Osteoblast (primary cell): ENCODE results near the gene PODXL2. TPM values are rescaled to one million over a fixed set of nuclear protein-coding genes. Genes with fewer than 3 reads are reported as not detected.

Source experiments
- DNase-seq: peaks from one replicate; pipeline ENCODE4 v3.0.0; 2011; ENCODE audit warnings: low spot score, mixed read lengths; ENCODE audit not compliant: insufficient read length; ENCODE audit errors: missing footprints
- H2AFZ ChIP-seq: 2 replicates; pipeline ENCODE4 v1.6.0; 2011; ENCODE audit warnings: mild to moderate bottlenecking, low read length
- H3K27ac ChIP-seq: 2 replicates; pipeline ENCODE4 v1.5.1; 2011; ENCODE audit warnings: mild to moderate bottlenecking, low read depth, low read length, moderate library complexity
- H3K27me3 ChIP-seq: 2 replicates; pipeline ENCODE4 v1.6.0; 2012; ENCODE audit warnings: mild to moderate bottlenecking, control low read depth, inconsistent platforms, low read length, moderate library complexity; ENCODE audit not compliant: insufficient read depth
- H3K36me3 ChIP-seq: 2 replicates; pipeline ENCODE4 v1.5.1; 2011; ENCODE audit warnings: mild to moderate bottlenecking, low read length, control low read depth, moderate library complexity; ENCODE audit not compliant: insufficient read depth
- H3K4me1 ChIP-seq: 2 replicates; pipeline ENCODE4 v1.5.1; 2011; ENCODE audit warnings: mild to moderate bottlenecking, low read length, control low read depth, moderate library complexity; ENCODE audit not compliant: insufficient read depth
- H3K4me2 ChIP-seq: 2 replicates; pipeline ENCODE4 v1.6.0; 2011; ENCODE audit warnings: mild to moderate bottlenecking, low read length; ENCODE audit not compliant: insufficient read depth
- H3K4me3 ChIP-seq: fragments of 200-600 bp; sonication (generic); 3 replicates; pipeline ENCODE4 v1.5.1; 2012; ENCODE audit warnings: mild to moderate bottlenecking, low read length, inconsistent platforms; ENCODE audit not compliant: insufficient read depth
- H3K79me2 ChIP-seq: 2 replicates; pipeline ENCODE4 v1.6.0; 2012; ENCODE audit warnings: mild to moderate bottlenecking, low read length, control low read depth, inconsistent platforms; ENCODE audit not compliant: insufficient read depth
- H3K9me3 ChIP-seq: 2 replicates; pipeline ENCODE4 v1.5.1; 2011; ENCODE audit warnings: low read depth, low read length, control low read depth
- H4K20me1 ChIP-seq: 2 replicates; pipeline ENCODE4 v1.6.0; 2012; ENCODE audit warnings: mild to moderate bottlenecking, low read length, control low read depth; ENCODE audit not compliant: insufficient read depth
- CTCF ChIP-seq: IDR thresholded peaks from 2 replicates; pipeline ENCODE4 v1.5.1; 2011; ENCODE audit warnings: mild to moderate bottlenecking, low read depth, low read length, moderate library complexity; ENCODE audit errors: extremely low read depth
- total RNA-seq: library from RNA; depleted of rRNA; stranded (reverse); fragments of >200 nt; gene quantifications from 2 replicates; pipeline ENCODE4 v1.2.3, GENCODE V29; 2012

PODXL2 gene
- total RNA-seq, 1 donor, result 0.36 TPM

- H4K20me1 ChIP-seq, result no peaks in the 10 kb centered on the region
- peaks cover 2% of the 10 kb centered on the region for H3K4me1 ChIP-seq
- no peak for DNase-seq
- H3K27me3 ChIP-seq, result peaks cover 44% of the 10 kb centered on the region
- H3K79me2 ChIP-seq, result no peaks in the 10 kb centered on the region
- H3K4me3 ChIP-seq, result no peak overlapping the region
- H3K36me3 ChIP-seq, result peaks cover 9% of the 10 kb centered on the region
- no peak for TF ChIP-seq CTCF
- H3K27ac ChIP-seq, result no peak overlapping the region
- no peak overlapping the region for H3K4me2 ChIP-seq
- H2AFZ ChIP-seq, result no peak overlapping the region
- no peaks in the 10 kb centered on the region for H3K9me3 ChIP-seq
Observed at GRCh38 chr3:127625821-127626220, 3.2 kb upstream of the PODXL2 start.

- H3K4me1 ChIP-seq, result peaks cover 2% of the 10 kb centered on the region
- H3K36me3 ChIP-seq, result no peaks in the 10 kb centered on the region
- H3K4me3 ChIP-seq, result no peak overlapping the region
- H3K9me3 ChIP-seq, result no peaks in the 10 kb centered on the region
- peak overlapping the region; percentile 28 for H3K4me2 ChIP-seq
- no peak for TF ChIP-seq CTCF
- peaks cover 64% of the 10 kb centered on the region for H3K27me3 ChIP-seq
- H3K79me2 ChIP-seq, result no peaks in the 10 kb centered on the region
- H3K27ac ChIP-seq, result no peak overlapping the region
- peak; percentile 56 for DNase-seq
- no peak overlapping the region for H2AFZ ChIP-seq
- H4K20me1 ChIP-seq, result no peaks in the 10 kb centered on the region
Observed at GRCh38 chr3:127628426-127628787, 578 bp upstream of the PODXL2 start.

GRCh38 chr3:127629467-127630403, 750 bp downstream of the PODXL2 start:
- Histone ChIP-seq H3K36me3 (no peaks in the 10 kb centered on the region), H3K4me2 (peak overlapping the region; percentile 72), H3K27ac (no peak overlapping the region), H3K9me3 (no peaks in the 10 kb centered on the region), H3K27me3 (peaks cover 64% of the 10 kb centered on the region), H3K4me3 (peak overlapping the region; percentile 61), H3K79me2 (no peaks in the 10 kb centered on the region), H4K20me1 (no peaks in the 10 kb centered on the region), H2AFZ (peak overlapping the region; percentile 22), H3K4me1 (peaks cover 2% of the 10 kb centered on the region)
- DNase-seq, result peak; percentile 11
- no peak for TF ChIP-seq CTCF
